DOHH2 (cell line): Measurements from ENCODE around the gene CACHD1.

ENCODE experiments used
- H3F3A ChIP-seq: fragments of 200-600 bp; sonication (generic), shearing (Covaris generic); 2 replicates; pipeline ENCODE4 v1.6.0; 2016; ENCODE audit warnings: antibody characterized with exemption, mild to moderate bottlenecking; ENCODE audit not compliant: control insufficient read depth, insufficient read depth
- H3K27ac ChIP-seq: fragments of 200-600 bp; sonication (generic); 2 replicates; pipeline ENCODE4 v1.5.1; 2014; ENCODE audit warnings: low read depth, mild to moderate bottlenecking, low read length, moderate library complexity
- H3K27me3 ChIP-seq: fragments of 200-600 bp; sonication (generic); 2 replicates; pipeline ENCODE4 v1.6.1; 2014; ENCODE audit warnings: mild to moderate bottlenecking, low read length, mixed read lengths; ENCODE audit not compliant: control insufficient read depth
- H3K36me3 ChIP-seq: fragments of 200-600 bp; sonication (generic); 2 replicates; pipeline ENCODE4 v1.6.1; 2014; ENCODE audit warnings: mild to moderate bottlenecking, low read length, moderate library complexity, mixed read lengths; ENCODE audit not compliant: control insufficient read depth
- H3K4me1 ChIP-seq: fragments of 200-600 bp; sonication (generic); 2 replicates; pipeline ENCODE4 v1.6.1; 2014; ENCODE audit warnings: mild to moderate bottlenecking, low read length, mixed read lengths; ENCODE audit not compliant: control insufficient read depth
- H3K4me2 ChIP-seq: fragments of 200-600 bp; sonication (generic); 2 replicates; pipeline ENCODE4 v1.6.0; 2014; ENCODE audit warnings: mild to moderate bottlenecking, low read length, moderate library complexity
- H3K4me3 ChIP-seq: fragments of 200-600 bp; sonication (generic); 2 replicates; pipeline ENCODE4 v1.5.1; 2014; ENCODE audit warnings: mild to moderate bottlenecking, low read length, mixed read lengths
- H3K79me2 ChIP-seq: fragments of 200-600 bp; sonication (generic); 2 replicates; pipeline ENCODE4 v1.6.1; 2014; ENCODE audit warnings: mild to moderate bottlenecking, low read length, mixed read lengths; ENCODE audit not compliant: control insufficient read depth
- H3K9me2 ChIP-seq: fragments of 200-600 bp; sonication (generic); replicated peaks from 2 replicates; pipeline ENCODE4 v1.6.1; 2014; ENCODE audit warnings: mild to moderate bottlenecking, low read length, mixed read lengths; ENCODE audit not compliant: control insufficient read depth
- H3K9me3 ChIP-seq: fragments of 200-600 bp; sonication (generic); 2 replicates; pipeline ENCODE4 v1.6.1; 2014; ENCODE audit warnings: antibody characterized with exemption, low read length, mixed read lengths; ENCODE audit not compliant: control insufficient read depth, insufficient read depth
- H4K20me1 ChIP-seq: fragments of 200-600 bp; sonication (generic); 2 replicates; pipeline ENCODE4 v1.6.0; 2014; ENCODE audit warnings: low read depth, mild to moderate bottlenecking, antibody characterized with exemption, low read length, moderate library complexity; ENCODE audit not compliant: control insufficient read depth, insufficient read depth
- CTCF ChIP-seq: fragments of 200-600 bp; sonication (generic); IDR thresholded peaks from one replicate; pipeline ENCODE4 v1.5.1; 2014; ENCODE audit warnings: antibody characterized with exemption, mild to moderate bottlenecking, low read depth, low read length; ENCODE audit not compliant: poor library complexity, severe bottlenecking
- EZH2phosphoT487 ChIP-seq: fragments of 200-600 bp; sonication (generic); IDR thresholded peaks from 2 replicates; pipeline ENCODE4 v1.6.1; 2017; ENCODE audit warnings: borderline replicate concordance, mild to moderate bottlenecking, antibody characterized with exemption, low read length, moderate library complexity, mixed read lengths

CACHD1 gene

DNA sequence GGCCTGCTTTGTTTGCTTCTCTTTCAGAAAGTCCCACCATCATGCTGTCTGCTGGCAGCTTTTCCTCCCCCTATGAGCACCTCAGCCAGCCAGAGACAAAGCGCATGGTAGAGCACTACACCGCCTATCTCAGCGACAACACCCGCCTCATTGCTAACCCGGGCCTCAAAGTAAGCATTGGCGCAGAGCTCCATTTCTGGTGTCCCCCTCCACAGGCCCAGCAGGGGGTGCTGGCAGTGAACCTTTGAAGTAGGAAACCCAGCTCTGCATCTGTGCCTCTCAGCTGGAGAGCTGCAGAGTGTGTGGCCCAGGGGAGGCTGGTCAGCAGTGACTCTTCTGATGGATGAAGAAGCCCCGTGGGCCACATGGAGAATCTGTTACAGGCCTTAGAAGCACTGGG is 193.7 kb downstream of the CACHD1 start:
- Histone ChIP-seq H3K4me3 (no peak overlapping the region), H3K79me2 (no peaks in the 10 kb centered on the region), H3K27me3 (peaks cover 11% of the 10 kb centered on the region; the same call in 1 of the 2 replicates), H3K9me2 (no peaks in the 10 kb centered on the region), H3K9me3 (no peaks in the 10 kb centered on the region), H3F3A (no peaks in the 10 kb centered on the region), H4K20me1 (no peaks in the 10 kb centered on the region), H3K27ac (no peak overlapping the region), H3K36me3 (no peaks in the 10 kb centered on the region), H3K4me2 (no peak overlapping the region), H3K4me1 (no peaks in the 10 kb centered on the region)
- no peak for TF ChIP-seq EZH2phosphoT487
- TF ChIP-seq CTCF: peak; percentile 29

GRCh38 chr1:64664299-64664698 is 194.4 kb downstream of the CACHD1 start:
- peaks cover 4% of the 10 kb centered on the region; the same call in 1 of the 2 replicates for H3K27me3 ChIP-seq
- H4K20me1 ChIP-seq: no peaks in the 10 kb centered on the region
- no peak overlapping the region for H3K4me2 ChIP-seq
- H3F3A ChIP-seq: no peaks in the 10 kb centered on the region
- no peaks in the 10 kb centered on the region for H3K4me1 ChIP-seq
- no peak overlapping the region for H3K4me3 ChIP-seq
- no peaks in the 10 kb centered on the region for H3K9me2 ChIP-seq
- no peaks in the 10 kb centered on the region for H3K79me2 ChIP-seq
- H3K27ac ChIP-seq: no peak overlapping the region
- no peak for TF ChIP-seq EZH2phosphoT487
- no peak for TF ChIP-seq CTCF
- H3K36me3 ChIP-seq: no peaks in the 10 kb centered on the region
- H3K9me3 ChIP-seq: no peaks in the 10 kb centered on the region

DNA sequence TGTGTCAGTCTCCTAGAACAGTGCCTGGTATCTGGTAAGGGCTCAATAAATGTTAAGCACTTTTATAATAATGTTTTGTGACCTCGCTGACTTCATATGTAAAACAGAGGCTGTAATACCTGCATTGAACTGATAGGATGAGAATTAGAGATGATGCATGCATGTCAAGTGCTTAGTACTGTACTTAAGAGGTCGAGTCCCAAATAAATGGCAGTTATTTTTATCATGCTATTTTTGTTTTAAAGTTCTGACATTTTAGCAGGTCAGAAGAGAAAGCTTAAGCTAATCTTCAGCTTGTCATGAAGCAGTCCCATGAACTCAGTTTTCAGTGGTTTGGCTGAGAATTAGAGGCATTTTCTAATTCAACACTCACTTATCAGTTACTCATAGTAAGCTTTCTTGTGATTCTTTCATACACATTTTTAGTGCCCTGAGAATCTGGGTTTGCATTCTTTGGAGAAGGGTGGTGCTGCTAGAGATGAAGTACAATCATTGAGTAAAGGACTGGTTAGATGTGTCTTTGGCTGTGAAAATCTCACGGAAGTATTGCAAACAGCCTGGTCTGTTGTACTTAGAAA is 199.3 kb downstream of the CACHD1 start:
- H3K27me3 ChIP-seq: peaks cover 9% of the 10 kb centered on the region

More for the DNA sequence above, 199.3 kb downstream of the CACHD1 start:
- Histone ChIP-seq H3K79me2 (no peaks in the 10 kb centered on the region), H4K20me1 (no peaks in the 10 kb centered on the region), H3K36me3 (no peaks in the 10 kb centered on the region), H3K9me3 (no peaks in the 10 kb centered on the region), H3K27ac (no peak overlapping the region), H3K4me2 (no peak overlapping the region), H3K4me3 (no peak overlapping the region), H3K9me2 (no peaks in the 10 kb centered on the region), H3K4me1 (no peaks in the 10 kb centered on the region), H3F3A (no peaks in the 10 kb centered on the region)
- TF ChIP-seq EZH2phosphoT487 (no peak), CTCF (no peak)
